ENCODE measurements around the gene DOCK4. TPM values are rescaled to one million over a fixed set of nuclear protein-coding genes. Genes with fewer than 3 reads are reported as not detected.

The DOCK4 gene
- polyA plus RNA-seq, 1 donor (not counting 4 experiments of a cell fraction or from before 2014, with no cell fraction given), result 13.9 TPM

- no peak overlapping the region for H3K4me3 ChIP-seq (ENCODE audit: control insufficient read depth in 2 of 3, extremely low read depth in 1 of 3, insufficient read depth in 2 of 3, low read depth in 1 of 3, low read length in 3 of 3)
- dilution Hi-C loops (cut with MboI; ENCODE audit: extremely low pct_ligation_motif_present, low sequenced_read_pairs), result no loop called here
- H3K4me2 ChIP-seq (ENCODE audit: control insufficient read depth, extremely low read depth, insufficient read depth, low read depth, low read length), result peak overlapping the region; percentile 65
- TF ChIP-seq CTCF (optimal IDR thresholded peaks at IDR 0.05 in 1 of 3, IDR thresholded peaks at IDR 0.05 in 1 of 3, conservative IDR thresholded peaks at IDR 0.05 in 1 of 3; ENCODE audit: extremely low read depth in 1 of 3, insufficient read depth in 2 of 3, low read length in 3 of 3) (no peak), EZH2 (IDR thresholded peaks at IDR 0.05; ENCODE audit: low read length) (no peak)
- no peaks in the 10 kb centered on the region for H3K9me3 ChIP-seq (ENCODE audit: control insufficient read depth, low read depth, low read length)
- FAIRE-seq (peak; percentile 67), DNase-seq (ENCODE audit: low read depth, low spot score) (no peak)
- no peaks in the 10 kb centered on the region for H3K27me3 ChIP-seq (ENCODE audit: control insufficient read depth, extremely low read depth, insufficient read depth, low read length)
- H3K79me2 ChIP-seq (ENCODE audit: control insufficient read depth, insufficient read depth, low read length), result no peaks in the 10 kb centered on the region
- peak overlapping the region; percentile 51 for H3K27ac ChIP-seq (ENCODE audit: control insufficient read depth, insufficient read depth, low read length)
- H3K9ac ChIP-seq (ENCODE audit: control insufficient read depth, extremely low read depth, insufficient read depth, low read length), result no peak overlapping the region
- peaks cover 19% of the 10 kb centered on the region for H3K4me1 ChIP-seq (ENCODE audit: control insufficient read depth, extremely low read depth, insufficient read depth, low read length)
- H3K9me1 ChIP-seq (ENCODE audit: control insufficient read depth, extremely low read depth, insufficient read depth, low read length), result no peaks in the 10 kb centered on the region
- H4K20me1 ChIP-seq (ENCODE audit: control insufficient read depth, extremely low read depth, insufficient read depth, low read length), result no peaks in the 10 kb centered on the region
- H2AFZ ChIP-seq (ENCODE audit: control insufficient read depth, low read length), result no peak overlapping the region
- H3K36me3 ChIP-seq (ENCODE audit: control insufficient read depth in 2 of 2, extremely low read depth in 1 of 2, insufficient read depth in 2 of 2, low read length in 2 of 2), result no peaks in the 10 kb centered on the region
These were observed 253.4 kb downstream of the DOCK4 start for GRCh38 chr7:111952783-111953182.

- H3K79me2 ChIP-seq (ENCODE audit: control insufficient read depth, insufficient read depth, low read length), result no peaks in the 10 kb centered on the region
- no peaks in the 10 kb centered on the region for H3K27me3 ChIP-seq (ENCODE audit: control insufficient read depth, extremely low read depth, insufficient read depth, low read length)
- H3K4me2 ChIP-seq (ENCODE audit: control insufficient read depth, extremely low read depth, insufficient read depth, low read depth, low read length), result no peak overlapping the region
- H4K20me1 ChIP-seq (ENCODE audit: control insufficient read depth, extremely low read depth, insufficient read depth, low read length), result no peaks in the 10 kb centered on the region
- no peak for DNase-seq (ENCODE audit: low read depth, low spot score)
- TF ChIP-seq EZH2 (IDR thresholded peaks at IDR 0.05; ENCODE audit: low read length), result no peak
- no peak for TF ChIP-seq CTCF (optimal IDR thresholded peaks at IDR 0.05 in 1 of 3, IDR thresholded peaks at IDR 0.05 in 1 of 3, conservative IDR thresholded peaks at IDR 0.05 in 1 of 3; ENCODE audit: extremely low read depth in 1 of 3, insufficient read depth in 2 of 3, low read length in 3 of 3)
- H3K9me3 ChIP-seq (ENCODE audit: control insufficient read depth, low read depth, low read length), result no peaks in the 10 kb centered on the region
- no peaks in the 10 kb centered on the region for H3K9me1 ChIP-seq (ENCODE audit: control insufficient read depth, extremely low read depth, insufficient read depth, low read length)
- H3K4me3 ChIP-seq (ENCODE audit: control insufficient read depth in 2 of 3, extremely low read depth in 1 of 3, insufficient read depth in 2 of 3, low read depth in 1 of 3, low read length in 3 of 3), result no peak overlapping the region
- FAIRE-seq, result no peak
- H3K9ac ChIP-seq (ENCODE audit: control insufficient read depth, extremely low read depth, insufficient read depth, low read length), result no peak overlapping the region
- dilution Hi-C loops (cut with MboI; ENCODE audit: extremely low pct_ligation_motif_present, low sequenced_read_pairs), result no loop called here
- peaks cover 19% of the 10 kb centered on the region for H3K4me1 ChIP-seq (ENCODE audit: control insufficient read depth, extremely low read depth, insufficient read depth, low read length)
- no peak overlapping the region for H2AFZ ChIP-seq (ENCODE audit: control insufficient read depth, low read length)
- no peak overlapping the region for H3K27ac ChIP-seq (ENCODE audit: control insufficient read depth, insufficient read depth, low read length)
- H3K36me3 ChIP-seq (ENCODE audit: control insufficient read depth in 2 of 2, extremely low read depth in 1 of 2, insufficient read depth in 2 of 2, low read length in 2 of 2), result no peaks in the 10 kb centered on the region
These were observed 255.1 kb downstream of the DOCK4 start for GRCh38 chr7:111951052-111951451.
